ENCODE measurements around the gene THSD7B.

DNA sequence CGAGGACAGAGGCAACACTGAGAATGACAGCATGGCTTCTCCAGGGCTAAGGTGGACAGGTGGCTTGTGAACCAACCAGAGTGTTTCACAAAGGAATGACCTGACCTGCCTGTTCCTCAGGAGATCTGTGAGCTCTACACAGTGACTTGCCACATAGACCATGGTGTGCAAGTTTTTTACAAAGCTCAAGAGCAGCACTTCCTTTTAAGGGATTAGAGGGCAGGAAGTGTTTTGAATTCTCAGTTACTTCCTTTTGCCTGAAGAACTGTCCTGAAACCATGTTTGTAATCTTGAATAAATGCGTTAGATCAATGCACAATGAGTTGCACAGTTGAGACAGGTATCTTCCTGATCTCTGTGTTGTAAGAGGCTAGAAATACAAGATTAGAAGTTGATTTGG is 421.9 kb downstream of the THSD7B start:
- TF ChIP-seq, protein P1, sequence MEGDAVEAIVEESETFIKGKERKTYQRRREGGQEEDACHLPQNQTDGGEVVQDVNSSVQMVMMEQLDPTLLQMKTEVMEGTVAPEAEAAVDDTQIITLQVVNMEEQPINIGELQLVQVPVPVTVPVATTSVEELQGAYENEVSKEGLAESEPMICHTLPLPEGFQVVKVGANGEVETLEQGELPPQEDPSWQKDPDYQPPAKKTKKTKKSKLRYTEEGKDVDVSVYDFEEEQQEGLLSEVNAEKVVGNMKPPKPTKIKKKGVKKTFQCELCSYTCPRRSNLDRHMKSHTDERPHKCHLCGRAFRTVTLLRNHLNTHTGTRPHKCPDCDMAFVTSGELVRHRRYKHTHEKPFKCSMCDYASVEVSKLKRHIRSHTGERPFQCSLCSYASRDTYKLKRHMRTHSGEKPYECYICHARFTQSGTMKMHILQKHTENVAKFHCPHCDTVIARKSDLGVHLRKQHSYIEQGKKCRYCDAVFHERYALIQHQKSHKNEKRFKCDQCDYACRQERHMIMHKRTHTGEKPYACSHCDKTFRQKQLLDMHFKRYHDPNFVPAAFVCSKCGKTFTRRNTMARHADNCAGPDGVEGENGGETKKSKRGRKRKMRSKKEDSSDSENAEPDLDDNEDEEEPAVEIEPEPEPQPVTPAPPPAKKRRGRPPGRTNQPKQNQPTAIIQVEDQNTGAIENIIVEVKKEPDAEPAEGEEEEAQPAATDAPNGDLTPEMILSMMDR (IDR thresholded peaks at IDR 0.05 in 2 of 3, conservative IDR thresholded peaks at IDR 0.05 in 1 of 3; ENCODE audit: control insufficient read depth in 2 of 3, extremely low read depth in 1 of 3, insufficient read depth in 1 of 3, low read depth in 3 of 3, low read length in 3 of 3): no peak
- no peak for TF ChIP-seq RCOR1 (conservative IDR thresholded peaks at IDR 0.05; ENCODE audit: low read depth, low read length)
- TF ChIP-seq RAD51 (IDR thresholded peaks at IDR 0.05): no peak
- no peak for TF ChIP-seq SUZ12 (IDR thresholded peaks at IDR 0.05; ENCODE audit: unreplicated experiment)
- TF ChIP-seq, protein P2, sequence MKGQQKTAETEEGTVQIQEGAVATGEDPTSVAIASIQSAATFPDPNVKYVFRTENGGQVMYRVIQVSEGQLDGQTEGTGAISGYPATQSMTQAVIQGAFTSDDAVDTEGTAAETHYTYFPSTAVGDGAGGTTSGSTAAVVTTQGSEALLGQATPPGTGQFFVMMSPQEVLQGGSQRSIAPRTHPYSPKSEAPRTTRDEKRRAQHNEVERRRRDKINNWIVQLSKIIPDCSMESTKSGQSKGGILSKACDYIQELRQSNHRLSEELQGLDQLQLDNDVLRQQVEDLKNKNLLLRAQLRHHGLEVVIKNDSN (IDR thresholded peaks at IDR 0.05; ENCODE audit: borderline replicate concordance, extremely low read length, insufficient read depth, low read depth, low read length): no peak
- TF ChIP-seq KAT2A (conservative IDR thresholded peaks at IDR 0.05; ENCODE audit: control insufficient read depth, low read depth, low read length): no peak
